ENCODE results near the gene PCDHGB7. TPM values are rescaled to one million over a fixed set of nuclear protein-coding genes. Genes with fewer than 3 reads are reported as not detected.

Gene PCDHGB7
- total RNA-seq, 1 donor from 2014 or later: 14.8 TPM

Other genes with a start within 250 kb of the PCDHGB7 start
- 8.9 TPM for gene PCDHB7, start 245.0 kb upstream of the PCDHGB7 start, total RNA-seq
- 4.9 TPM for gene PCDHB8, start 239.9 kb upstream of the PCDHGB7 start, total RNA-seq
- 6.4 TPM for gene PCDHB16, start 235.3 kb upstream of the PCDHGB7 start, total RNA-seq
- 6.6 TPM for gene PCDHB9, start 230.5 kb upstream of the PCDHGB7 start, total RNA-seq
- 14.5 TPM for gene PCDHB10, start 225.3 kb upstream of the PCDHGB7 start, total RNA-seq
- 8.9 TPM for gene PCDHB11, start 218.1 kb upstream of the PCDHGB7 start, total RNA-seq
- 15.0 TPM for gene PCDHB12, start 209.0 kb upstream of the PCDHGB7 start, total RNA-seq
- gene PCDHB13, start 203.8 kb upstream of the PCDHGB7 start, total RNA-seq: 10.6 TPM
- 13.0 TPM for gene PCDHB14, start 194.3 kb upstream of the PCDHGB7 start, total RNA-seq
- 16.0 TPM for gene PCDHB15, start 172.3 kb upstream of the PCDHGB7 start, total RNA-seq
- gene SLC25A2, start 113.6 kb upstream of the PCDHGB7 start, total RNA-seq: not detected
- 74.5 TPM for gene TAF7, start 96.9 kb upstream of the PCDHGB7 start, total RNA-seq
- gene PCDHGA1, start 87.2 kb upstream of the PCDHGB7 start, total RNA-seq: 3.2 TPM
- 8.9 TPM for gene PCDHGA2, start 78.9 kb upstream of the PCDHGB7 start, total RNA-seq
- 6.6 TPM for gene PCDHGA3, start 73.8 kb upstream of the PCDHGB7 start, total RNA-seq
- 6.9 TPM for gene PCDHGB1, start 67.6 kb upstream of the PCDHGB7 start, total RNA-seq
- 7.9 TPM for gene PCDHGA4, start 62.7 kb upstream of the PCDHGB7 start, total RNA-seq
- gene PCDHGB2, start 57.7 kb upstream of the PCDHGB7 start, total RNA-seq: 7.1 TPM
- gene PCDHGA5, start 53.5 kb upstream of the PCDHGB7 start, total RNA-seq: 11.3 TPM
- 11.1 TPM for gene PCDHGB3, start 47.4 kb upstream of the PCDHGB7 start, total RNA-seq
- 9.6 TPM for gene PCDHGA6, start 43.8 kb upstream of the PCDHGB7 start, total RNA-seq
- gene PCDHGA7, start 34.9 kb upstream of the PCDHGB7 start, total RNA-seq: 8.1 TPM
- gene PCDHGB4, start 30.0 kb upstream of the PCDHGB7 start, total RNA-seq: 12.8 TPM
- gene PCDHGA8, start 25.0 kb upstream of the PCDHGB7 start, total RNA-seq: 5.4 TPM
- 16.2 TPM for gene PCDHGB5, start 19.7 kb upstream of the PCDHGB7 start, total RNA-seq
- gene PCDHGA9, start 14.9 kb upstream of the PCDHGB7 start, total RNA-seq: 12.8 TPM
- gene PCDHGB6, start 9.7 kb upstream of the PCDHGB7 start, total RNA-seq: 12.5 TPM
- 14.5 TPM for gene PCDHGA10, start 4.7 kb upstream of the PCDHGB7 start, total RNA-seq
- gene PCDHGA11, start 3.4 kb downstream of the PCDHGB7 start, total RNA-seq: 19.7 TPM
- gene PCDHGA12, start 12.8 kb downstream of the PCDHGB7 start, total RNA-seq: 7.9 TPM
- 45.7 TPM for gene PCDHGC3, start 58.3 kb downstream of the PCDHGB7 start, total RNA-seq
- gene PCDHGC4, start 67.4 kb downstream of the PCDHGB7 start, total RNA-seq: 87.3 TPM
- gene PCDHGC5, start 71.4 kb downstream of the PCDHGB7 start, total RNA-seq: 4.7 TPM
- 25.8 TPM for gene DIAPH1, start 201.3 kb downstream of the PCDHGB7 start, total RNA-seq
- gene HDAC3, start 219.2 kb downstream of the PCDHGB7 start, total RNA-seq: 38.6 TPM
- 4.9 TPM for gene RELL2, start 219.3 kb downstream of the PCDHGB7 start, total RNA-seq
- gene FCHSD1, start 233.7 kb downstream of the PCDHGB7 start, total RNA-seq: 3.7 TPM

Data from temporal lobe (tissue), 1 donor.